HEK293 (cell line): Measurements from ENCODE around the gene TEAD1.

ENCODE experiments used
- GFI1B ChIP-seq: fragments of 450-650 bp; formaldehyde crosslinking; IDR thresholded peaks from 2 replicates; pipeline ENCODE4 v1.5.1; 2016; ENCODE audit warnings: missing biosample characterization, missing genetic modification characterization
- KLF16 ChIP-seq: fragments of 450-650 bp; formaldehyde crosslinking; IDR thresholded peaks from 2 replicates; pipeline ENCODE4 v1.5.1; 2017; ENCODE audit warnings: missing biosample characterization, missing genetic modification characterization
- PRDM1 ChIP-seq: fragments of 450-650 bp; formaldehyde crosslinking; IDR thresholded peaks from 2 replicates; pipeline ENCODE4; 2016; ENCODE audit warnings: missing biosample characterization, missing genetic modification characterization
- YY2 ChIP-seq: fragments of 450-650 bp; formaldehyde crosslinking; IDR thresholded peaks from 2 replicates; pipeline ENCODE4 v1.5.1; 2016; ENCODE audit warnings: missing biosample characterization, missing genetic modification characterization
- ZBTB21 ChIP-seq: fragments of 450-650 bp; formaldehyde crosslinking; IDR thresholded peaks from 2 replicates; pipeline ENCODE4 v1.5.1; 2017; ENCODE audit warnings: missing biosample characterization, missing genetic modification characterization
- ZNF132 ChIP-seq: fragments of 450-650 bp; formaldehyde crosslinking; IDR thresholded peaks from 2 replicates; pipeline ENCODE4 v1.5.1; 2017; ENCODE audit warnings: missing biosample characterization, missing genetic modification characterization, borderline replicate concordance
- ZNF140 ChIP-seq: fragments of 450-650 bp; formaldehyde crosslinking; IDR thresholded peaks from 2 replicates; pipeline ENCODE4 v1.5.1; 2016; ENCODE audit warnings: missing biosample characterization, missing genetic modification characterization
- ZNF248 ChIP-seq: fragments of 450-650 bp; formaldehyde crosslinking; IDR thresholded peaks from 2 replicates; pipeline ENCODE4 v1.5.1; 2017; ENCODE audit warnings: missing biosample characterization, missing genetic modification characterization
- ZNF366 ChIP-seq: fragments of 450-650 bp; formaldehyde crosslinking; conservative IDR thresholded peaks from 2 replicates; pipeline ENCODE4 v1.5.1; 2016; ENCODE audit warnings: missing biosample characterization, missing genetic modification characterization
- ZNF423 ChIP-seq: fragments of 450-650 bp; formaldehyde crosslinking; IDR thresholded peaks from 2 replicates; pipeline ENCODE4 v1.5.1; 2016; ENCODE audit warnings: missing biosample characterization, missing genetic modification characterization
- ZNF426 ChIP-seq: fragments of 450-650 bp; formaldehyde crosslinking; IDR thresholded peaks from 2 replicates; pipeline ENCODE4 v1.5.1; 2017; ENCODE audit warnings: missing biosample characterization, missing genetic modification characterization, mild to moderate bottlenecking, inconsistent platforms, moderate library complexity
- ZNF629 ChIP-seq: fragments of 450-650 bp; formaldehyde crosslinking; IDR thresholded peaks from 2 replicates; pipeline ENCODE4 v1.5.1; 2017; ENCODE audit warnings: missing biosample characterization, missing genetic modification characterization
- ZNF830 ChIP-seq: fragments of 450-650 bp; IDR thresholded peaks from 2 replicates; pipeline ENCODE4 v1.5.0; 2018; ENCODE audit warnings: missing biosample characterization, missing genetic modification characterization, low read depth, mild to moderate bottlenecking, moderate library complexity
- ZSCAN23 ChIP-seq: fragments of 450-650 bp; formaldehyde crosslinking; IDR thresholded peaks from 2 replicates; pipeline ENCODE4 v1.5.1; 2016; ENCODE audit warnings: missing biosample characterization, missing genetic modification characterization
- TF ChIP-seq, protein P1 (sequence below): fragments of 450-650 bp; formaldehyde crosslinking; IDR thresholded peaks from 2 replicates; pipeline ENCODE4 v1.5.1; 2016; ENCODE audit warnings: missing biosample characterization, missing genetic modification characterization
- TF ChIP-seq, protein P2 (sequence below): fragments of 450-650 bp; formaldehyde crosslinking; conservative IDR thresholded peaks from 2 replicates; pipeline ENCODE4 v1.5.1; 2016; ENCODE audit warnings: low read depth, missing biosample characterization, missing genetic modification characterization
- TF ChIP-seq, protein P3 (sequence below): fragments of 450-650 bp; IDR thresholded peaks from 2 replicates; pipeline ENCODE4 v1.5.1; 2018; ENCODE audit warnings: missing biosample characterization, missing genetic modification characterization
- TF ChIP-seq, protein P4 (sequence below): fragments of 450-650 bp; formaldehyde crosslinking; optimal IDR thresholded peaks from 2 replicates; pipeline ENCODE3; 2016; ENCODE audit warnings: missing biosample characterization, mild to moderate bottlenecking, missing genetic modification characterization
- TF ChIP-seq, protein P5 (sequence below): fragments of 450-650 bp; formaldehyde crosslinking; IDR thresholded peaks from 2 replicates; pipeline ENCODE4 v1.5.1; 2016; ENCODE audit warnings: missing biosample characterization, missing genetic modification characterization
- TF ChIP-seq, protein P6 (sequence below): fragments of 450-650 bp; formaldehyde crosslinking; IDR thresholded peaks from 2 replicates; pipeline ENCODE4 v1.5.1; 2016; ENCODE audit warnings: missing biosample characterization, missing genetic modification characterization
- TF ChIP-seq, protein P7 (sequence below): fragments of 450-650 bp; formaldehyde crosslinking; IDR thresholded peaks from 2 replicates; pipeline ENCODE4 v1.5.1; 2017; ENCODE audit warnings: missing biosample characterization, missing genetic modification characterization
- TF ChIP-seq, protein P8 (sequence below): fragments of 450-650 bp; IDR thresholded peaks from 2 replicates; pipeline ENCODE4 v1.5.1; 2018; ENCODE audit warnings: missing biosample characterization, mild to moderate bottlenecking, missing genetic modification characterization

TEAD1 gene

DNA sequence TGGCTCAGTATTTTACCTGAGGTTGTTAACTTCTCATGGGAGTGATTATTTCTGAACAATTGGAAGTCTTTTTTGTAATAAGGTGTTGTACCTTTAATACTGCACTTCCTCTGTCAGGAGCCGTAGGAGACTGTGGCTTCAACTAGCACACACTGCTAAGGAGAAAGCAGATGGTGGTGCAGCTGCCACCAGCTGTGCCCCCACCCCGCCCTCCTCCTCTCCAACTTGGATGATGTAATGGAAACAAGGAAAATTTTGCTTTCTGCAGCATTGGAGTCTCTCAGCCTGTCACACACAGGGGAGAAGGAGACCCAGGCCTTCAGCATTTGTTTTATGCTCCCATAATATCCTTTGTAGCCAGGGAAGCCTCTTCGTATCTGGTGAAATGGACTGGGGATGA is 91.2 kb downstream of the TEAD1 start (continued):
- TF ChIP-seq ZNF248 (tag by site-specific recombination), result no peak
- peak; percentile 63 for TF ChIP-seq ZBTB21 (tag by site-specific recombination)
- no peak for TF ChIP-seq ZSCAN23 (tag by site-specific recombination)
- TF ChIP-seq, protein P1, sequence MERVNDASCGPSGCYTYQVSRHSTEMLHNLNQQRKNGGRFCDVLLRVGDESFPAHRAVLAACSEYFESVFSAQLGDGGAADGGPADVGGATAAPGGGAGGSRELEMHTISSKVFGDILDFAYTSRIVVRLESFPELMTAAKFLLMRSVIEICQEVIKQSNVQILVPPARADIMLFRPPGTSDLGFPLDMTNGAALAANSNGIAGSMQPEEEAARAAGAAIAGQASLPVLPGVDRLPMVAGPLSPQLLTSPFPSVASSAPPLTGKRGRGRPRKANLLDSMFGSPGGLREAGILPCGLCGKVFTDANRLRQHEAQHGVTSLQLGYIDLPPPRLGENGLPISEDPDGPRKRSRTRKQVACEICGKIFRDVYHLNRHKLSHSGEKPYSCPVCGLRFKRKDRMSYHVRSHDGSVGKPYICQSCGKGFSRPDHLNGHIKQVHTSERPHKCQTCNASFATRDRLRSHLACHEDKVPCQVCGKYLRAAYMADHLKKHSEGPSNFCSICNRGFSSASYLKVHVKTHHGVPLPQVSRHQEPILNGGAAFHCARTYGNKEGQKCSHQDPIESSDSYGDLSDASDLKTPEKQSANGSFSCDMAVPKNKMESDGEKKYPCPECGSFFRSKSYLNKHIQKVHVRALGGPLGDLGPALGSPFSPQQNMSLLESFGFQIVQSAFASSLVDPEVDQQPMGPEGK (tag by site-specific recombination), result peak; percentile 28; the same call in 1 of the 2 replicates
- TF ChIP-seq, protein P2, sequence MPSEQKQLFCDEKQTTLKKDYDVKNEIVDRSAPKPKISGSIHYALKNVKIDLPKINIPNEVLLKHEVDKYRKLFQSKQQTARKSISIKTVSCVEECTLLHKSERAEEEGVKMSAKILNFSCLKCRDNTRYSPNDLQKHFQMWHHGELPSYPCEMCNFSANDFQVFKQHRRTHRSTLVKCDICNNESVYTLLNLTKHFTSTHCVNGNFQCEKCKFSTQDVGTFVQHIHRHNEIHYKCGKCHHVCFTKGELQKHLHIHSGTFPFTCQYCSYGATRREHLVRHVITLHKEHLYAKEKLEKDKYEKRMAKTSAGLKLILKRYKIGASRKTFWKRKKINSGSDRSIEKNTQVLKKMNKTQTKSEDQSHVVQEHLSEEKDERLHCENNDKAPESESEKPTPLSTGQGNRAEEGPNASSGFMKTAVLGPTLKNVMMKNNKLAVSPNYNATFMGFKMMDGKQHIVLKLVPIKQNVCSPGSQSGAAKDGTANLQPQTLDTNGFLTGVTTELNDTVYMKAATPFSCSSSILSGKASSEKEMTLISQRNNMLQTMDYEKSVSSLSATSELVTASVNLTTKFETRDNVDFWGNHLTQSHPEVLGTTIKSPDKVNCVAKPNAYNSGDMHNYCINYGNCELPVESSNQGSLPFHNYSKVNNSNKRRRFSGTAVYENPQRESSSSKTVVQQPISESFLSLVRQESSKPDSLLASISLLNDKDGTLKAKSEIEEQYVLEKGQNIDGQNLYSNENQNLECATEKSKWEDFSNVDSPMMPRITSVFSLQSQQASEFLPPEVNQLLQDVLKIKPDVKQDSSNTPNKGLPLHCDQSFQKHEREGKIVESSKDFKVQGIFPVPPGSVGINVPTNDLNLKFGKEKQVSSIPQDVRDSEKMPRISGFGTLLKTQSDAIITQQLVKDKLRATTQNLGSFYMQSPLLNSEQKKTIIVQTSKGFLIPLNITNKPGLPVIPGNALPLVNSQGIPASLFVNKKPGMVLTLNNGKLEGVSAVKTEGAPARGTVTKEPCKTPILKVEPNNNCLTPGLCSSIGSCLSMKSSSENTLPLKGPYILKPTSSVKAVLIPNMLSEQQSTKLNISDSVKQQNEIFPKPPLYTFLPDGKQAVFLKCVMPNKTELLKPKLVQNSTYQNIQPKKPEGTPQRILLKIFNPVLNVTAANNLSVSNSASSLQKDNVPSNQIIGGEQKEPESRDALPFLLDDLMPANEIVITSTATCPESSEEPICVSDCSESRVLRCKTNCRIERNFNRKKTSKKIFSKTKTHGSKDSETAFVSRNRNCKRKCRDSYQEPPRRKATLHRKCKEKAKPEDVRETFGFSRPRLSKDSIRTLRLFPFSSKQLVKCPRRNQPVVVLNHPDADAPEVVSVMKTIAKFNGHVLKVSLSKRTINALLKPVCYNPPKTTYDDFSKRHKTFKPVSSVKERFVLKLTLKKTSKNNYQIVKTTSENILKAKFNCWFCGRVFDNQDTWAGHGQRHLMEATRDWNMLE (tag by site-specific recombination), result no peak
- TF ChIP-seq, protein P3, sequence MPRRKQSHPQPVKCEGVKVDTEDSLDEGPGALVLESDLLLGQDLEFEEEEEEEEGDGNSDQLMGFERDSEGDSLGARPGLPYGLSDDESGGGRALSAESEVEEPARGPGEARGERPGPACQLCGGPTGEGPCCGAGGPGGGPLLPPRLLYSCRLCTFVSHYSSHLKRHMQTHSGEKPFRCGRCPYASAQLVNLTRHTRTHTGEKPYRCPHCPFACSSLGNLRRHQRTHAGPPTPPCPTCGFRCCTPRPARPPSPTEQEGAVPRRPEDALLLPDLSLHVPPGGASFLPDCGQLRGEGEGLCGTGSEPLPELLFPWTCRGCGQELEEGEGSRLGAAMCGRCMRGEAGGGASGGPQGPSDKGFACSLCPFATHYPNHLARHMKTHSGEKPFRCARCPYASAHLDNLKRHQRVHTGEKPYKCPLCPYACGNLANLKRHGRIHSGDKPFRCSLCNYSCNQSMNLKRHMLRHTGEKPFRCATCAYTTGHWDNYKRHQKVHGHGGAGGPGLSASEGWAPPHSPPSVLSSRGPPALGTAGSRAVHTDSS (tag by site-specific recombination), result no peak
- 0 out of 2 replicates have a peak, but pooled peaks have one; percentile 35 for TF ChIP-seq ZNF629
- TF ChIP-seq, protein P4, sequence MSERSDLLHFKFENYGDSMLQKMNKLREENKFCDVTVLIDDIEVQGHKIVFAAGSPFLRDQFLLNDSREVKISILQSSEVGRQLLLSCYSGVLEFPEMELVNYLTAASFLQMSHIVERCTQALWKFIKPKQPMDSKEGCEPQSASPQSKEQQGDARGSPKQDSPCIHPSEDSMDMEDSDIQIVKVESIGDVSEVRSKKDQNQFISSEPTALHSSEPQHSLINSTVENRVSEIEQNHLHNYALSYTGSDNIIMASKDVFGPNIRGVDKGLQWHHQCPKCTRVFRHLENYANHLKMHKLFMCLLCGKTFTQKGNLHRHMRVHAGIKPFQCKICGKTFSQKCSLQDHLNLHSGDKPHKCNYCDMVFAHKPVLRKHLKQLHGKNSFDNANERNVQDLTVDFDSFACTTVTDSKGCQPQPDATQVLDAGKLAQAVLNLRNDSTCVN, result no peak
- TF ChIP-seq ZNF132 (tag by site-specific recombination), result no peak
- TF ChIP-seq, protein P5, sequence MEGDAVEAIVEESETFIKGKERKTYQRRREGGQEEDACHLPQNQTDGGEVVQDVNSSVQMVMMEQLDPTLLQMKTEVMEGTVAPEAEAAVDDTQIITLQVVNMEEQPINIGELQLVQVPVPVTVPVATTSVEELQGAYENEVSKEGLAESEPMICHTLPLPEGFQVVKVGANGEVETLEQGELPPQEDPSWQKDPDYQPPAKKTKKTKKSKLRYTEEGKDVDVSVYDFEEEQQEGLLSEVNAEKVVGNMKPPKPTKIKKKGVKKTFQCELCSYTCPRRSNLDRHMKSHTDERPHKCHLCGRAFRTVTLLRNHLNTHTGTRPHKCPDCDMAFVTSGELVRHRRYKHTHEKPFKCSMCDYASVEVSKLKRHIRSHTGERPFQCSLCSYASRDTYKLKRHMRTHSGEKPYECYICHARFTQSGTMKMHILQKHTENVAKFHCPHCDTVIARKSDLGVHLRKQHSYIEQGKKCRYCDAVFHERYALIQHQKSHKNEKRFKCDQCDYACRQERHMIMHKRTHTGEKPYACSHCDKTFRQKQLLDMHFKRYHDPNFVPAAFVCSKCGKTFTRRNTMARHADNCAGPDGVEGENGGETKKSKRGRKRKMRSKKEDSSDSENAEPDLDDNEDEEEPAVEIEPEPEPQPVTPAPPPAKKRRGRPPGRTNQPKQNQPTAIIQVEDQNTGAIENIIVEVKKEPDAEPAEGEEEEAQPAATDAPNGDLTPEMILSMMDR (tag by site-specific recombination), result no peak
- no peak for TF ChIP-seq ZNF423 (tag by site-specific recombination)
- no peak for TF ChIP-seq KLF16 (tag by site-specific recombination)
- TF ChIP-seq GFI1B (tag by site-specific recombination), result no peak
- no peak for TF ChIP-seq YY2 (tag by site-specific recombination)
- TF ChIP-seq, protein P6, sequence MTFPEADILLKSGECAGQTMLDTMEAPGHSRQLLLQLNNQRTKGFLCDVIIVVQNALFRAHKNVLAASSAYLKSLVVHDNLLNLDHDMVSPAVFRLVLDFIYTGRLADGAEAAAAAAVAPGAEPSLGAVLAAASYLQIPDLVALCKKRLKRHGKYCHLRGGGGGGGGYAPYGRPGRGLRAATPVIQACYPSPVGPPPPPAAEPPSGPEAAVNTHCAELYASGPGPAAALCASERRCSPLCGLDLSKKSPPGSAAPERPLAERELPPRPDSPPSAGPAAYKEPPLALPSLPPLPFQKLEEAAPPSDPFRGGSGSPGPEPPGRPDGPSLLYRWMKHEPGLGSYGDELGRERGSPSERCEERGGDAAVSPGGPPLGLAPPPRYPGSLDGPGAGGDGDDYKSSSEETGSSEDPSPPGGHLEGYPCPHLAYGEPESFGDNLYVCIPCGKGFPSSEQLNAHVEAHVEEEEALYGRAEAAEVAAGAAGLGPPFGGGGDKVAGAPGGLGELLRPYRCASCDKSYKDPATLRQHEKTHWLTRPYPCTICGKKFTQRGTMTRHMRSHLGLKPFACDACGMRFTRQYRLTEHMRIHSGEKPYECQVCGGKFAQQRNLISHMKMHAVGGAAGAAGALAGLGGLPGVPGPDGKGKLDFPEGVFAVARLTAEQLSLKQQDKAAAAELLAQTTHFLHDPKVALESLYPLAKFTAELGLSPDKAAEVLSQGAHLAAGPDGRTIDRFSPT, result peak; percentile 21; the same call in 1 of the 2 replicates
- no peak for TF ChIP-seq ZNF830 (tag by site-specific recombination)
- TF ChIP-seq, protein P7, sequence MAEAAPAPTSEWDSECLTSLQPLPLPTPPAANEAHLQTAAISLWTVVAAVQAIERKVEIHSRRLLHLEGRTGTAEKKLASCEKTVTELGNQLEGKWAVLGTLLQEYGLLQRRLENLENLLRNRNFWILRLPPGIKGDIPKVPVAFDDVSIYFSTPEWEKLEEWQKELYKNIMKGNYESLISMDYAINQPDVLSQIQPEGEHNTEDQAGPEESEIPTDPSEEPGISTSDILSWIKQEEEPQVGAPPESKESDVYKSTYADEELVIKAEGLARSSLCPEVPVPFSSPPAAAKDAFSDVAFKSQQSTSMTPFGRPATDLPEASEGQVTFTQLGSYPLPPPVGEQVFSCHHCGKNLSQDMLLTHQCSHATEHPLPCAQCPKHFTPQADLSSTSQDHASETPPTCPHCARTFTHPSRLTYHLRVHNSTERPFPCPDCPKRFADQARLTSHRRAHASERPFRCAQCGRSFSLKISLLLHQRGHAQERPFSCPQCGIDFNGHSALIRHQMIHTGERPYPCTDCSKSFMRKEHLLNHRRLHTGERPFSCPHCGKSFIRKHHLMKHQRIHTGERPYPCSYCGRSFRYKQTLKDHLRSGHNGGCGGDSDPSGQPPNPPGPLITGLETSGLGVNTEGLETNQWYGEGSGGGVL, result 0 out of 2 replicates have a peak, but pooled peaks have one; percentile 16
- peak; percentile 68 for TF ChIP-seq PRDM1 (tag by site-specific recombination)
- TF ChIP-seq ZNF426 (tag by site-specific recombination), result no peak
- TF ChIP-seq, protein P8, sequence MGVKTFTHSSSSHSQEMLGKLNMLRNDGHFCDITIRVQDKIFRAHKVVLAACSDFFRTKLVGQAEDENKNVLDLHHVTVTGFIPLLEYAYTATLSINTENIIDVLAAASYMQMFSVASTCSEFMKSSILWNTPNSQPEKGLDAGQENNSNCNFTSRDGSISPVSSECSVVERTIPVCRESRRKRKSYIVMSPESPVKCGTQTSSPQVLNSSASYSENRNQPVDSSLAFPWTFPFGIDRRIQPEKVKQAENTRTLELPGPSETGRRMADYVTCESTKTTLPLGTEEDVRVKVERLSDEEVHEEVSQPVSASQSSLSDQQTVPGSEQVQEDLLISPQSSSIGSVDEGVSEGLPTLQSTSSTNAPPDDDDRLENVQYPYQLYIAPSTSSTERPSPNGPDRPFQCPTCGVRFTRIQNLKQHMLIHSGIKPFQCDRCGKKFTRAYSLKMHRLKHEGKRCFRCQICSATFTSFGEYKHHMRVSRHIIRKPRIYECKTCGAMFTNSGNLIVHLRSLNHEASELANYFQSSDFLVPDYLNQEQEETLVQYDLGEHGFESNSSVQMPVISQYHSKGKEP (tag by site-specific recombination), result peak; percentile 9; the same call in 1 of the 2 replicates
- TF ChIP-seq ZNF366 (tag by site-specific recombination), result no peak
- TF ChIP-seq ZNF140, result no peak
